ENCODE measurements around the gene GNAI2.
"Not testable (repeated sequence)": the region's sequence is repeated elsewhere in the genome, so short reads cannot be mapped to it uniquely, and the experiment has no call there.

Gene GNAI2

DNA sequence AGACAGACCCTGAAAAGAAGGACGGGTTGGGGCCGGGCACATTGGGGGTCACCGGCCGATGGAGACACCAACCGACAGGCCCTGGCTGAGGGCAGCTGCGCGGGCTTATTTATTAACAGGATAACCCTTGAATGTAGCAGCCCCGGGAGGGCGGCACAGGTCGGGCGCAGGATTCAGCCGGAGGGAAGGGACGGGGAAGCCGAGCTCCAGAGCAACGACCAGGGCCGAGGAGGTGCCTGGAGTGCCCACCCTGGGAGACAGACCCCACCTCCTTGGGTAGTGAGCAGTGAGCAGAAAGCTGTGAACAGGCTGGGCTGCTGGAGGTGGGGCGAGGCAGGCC is 40.7 kb downstream of the GNAI2 start:
- DNase-seq (ENCODE audit: low read depth in 2 of 2), result no peak

GRCh38 chr3:50278123-50278879 is 42.3 kb downstream of the GNAI2 start:
- DNase-seq (ENCODE audit: low read depth in 2 of 2), result no peak

DNA sequence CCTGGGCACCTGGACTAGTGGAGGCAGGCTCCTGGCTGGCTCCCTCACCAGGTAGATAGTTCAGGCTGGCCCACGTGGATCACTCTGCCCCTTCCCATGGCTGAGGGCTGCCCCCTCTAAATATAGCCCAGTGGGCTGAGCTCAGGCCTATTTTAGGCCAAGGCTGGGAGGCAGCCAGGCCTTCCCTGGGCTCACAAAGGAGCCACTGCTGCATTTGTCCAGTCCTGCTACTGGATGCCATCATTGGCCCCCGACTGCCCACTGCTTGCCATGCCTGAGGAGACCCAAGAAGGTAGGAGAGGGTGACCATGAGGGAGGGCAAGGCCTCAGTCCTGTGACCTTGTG is 42.8 kb downstream of the GNAI2 start, which contains the start of gene LSMEM2:
LSMEM2 (plus strand) TSS at position 208 of the 345 bp plus-strand sequence; CDS start at position 235, 27 bp downstream.
- no peak for DNase-seq (ENCODE audit: low read depth in 2 of 2)

DNA sequence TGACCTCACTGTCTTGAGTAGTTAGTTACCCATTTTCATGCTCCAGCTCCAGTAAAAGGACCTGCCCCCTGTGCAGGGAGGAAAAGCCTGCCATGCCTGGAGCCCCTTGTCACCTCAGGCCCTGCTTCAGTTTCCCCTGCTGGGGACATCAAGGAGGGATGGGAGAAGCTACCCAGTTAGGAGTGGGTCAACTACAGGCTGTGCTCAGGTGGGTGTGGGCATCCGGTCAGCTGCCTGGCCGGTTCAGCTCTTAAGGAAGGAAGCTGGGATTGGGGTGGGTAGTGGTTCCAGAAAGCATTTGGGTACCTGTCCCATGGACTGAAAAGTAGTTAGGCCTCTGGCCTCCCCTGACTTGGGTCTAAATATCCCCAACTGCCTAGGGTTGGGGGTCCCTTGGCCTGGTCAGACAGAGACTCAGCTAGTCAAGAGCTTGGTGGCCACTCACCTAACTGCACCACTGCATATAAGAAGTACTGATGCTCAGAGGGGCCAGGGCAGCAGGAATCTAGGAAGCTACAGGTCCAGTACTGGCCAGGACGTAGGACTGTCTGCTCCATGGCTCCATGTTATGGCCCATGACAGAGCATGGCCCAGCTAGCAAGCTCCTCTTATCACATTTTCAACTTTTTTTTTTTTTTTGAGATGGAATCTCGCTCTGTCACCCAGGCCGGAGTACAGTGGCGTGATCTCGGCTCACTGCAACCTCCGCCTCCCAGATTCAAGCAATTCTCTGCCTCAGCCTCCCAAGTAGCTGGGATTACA is 43.4 kb downstream of the GNAI2 start:
- DNase-seq (ENCODE audit: low read depth in 2 of 2), result no peak

GRCh38 chr3:50284121-50284520 is 48.1 kb downstream of the GNAI2 start:
- DNase-seq (ENCODE audit: low read depth in 2 of 2), result not testable (repeated sequence)

DNA sequence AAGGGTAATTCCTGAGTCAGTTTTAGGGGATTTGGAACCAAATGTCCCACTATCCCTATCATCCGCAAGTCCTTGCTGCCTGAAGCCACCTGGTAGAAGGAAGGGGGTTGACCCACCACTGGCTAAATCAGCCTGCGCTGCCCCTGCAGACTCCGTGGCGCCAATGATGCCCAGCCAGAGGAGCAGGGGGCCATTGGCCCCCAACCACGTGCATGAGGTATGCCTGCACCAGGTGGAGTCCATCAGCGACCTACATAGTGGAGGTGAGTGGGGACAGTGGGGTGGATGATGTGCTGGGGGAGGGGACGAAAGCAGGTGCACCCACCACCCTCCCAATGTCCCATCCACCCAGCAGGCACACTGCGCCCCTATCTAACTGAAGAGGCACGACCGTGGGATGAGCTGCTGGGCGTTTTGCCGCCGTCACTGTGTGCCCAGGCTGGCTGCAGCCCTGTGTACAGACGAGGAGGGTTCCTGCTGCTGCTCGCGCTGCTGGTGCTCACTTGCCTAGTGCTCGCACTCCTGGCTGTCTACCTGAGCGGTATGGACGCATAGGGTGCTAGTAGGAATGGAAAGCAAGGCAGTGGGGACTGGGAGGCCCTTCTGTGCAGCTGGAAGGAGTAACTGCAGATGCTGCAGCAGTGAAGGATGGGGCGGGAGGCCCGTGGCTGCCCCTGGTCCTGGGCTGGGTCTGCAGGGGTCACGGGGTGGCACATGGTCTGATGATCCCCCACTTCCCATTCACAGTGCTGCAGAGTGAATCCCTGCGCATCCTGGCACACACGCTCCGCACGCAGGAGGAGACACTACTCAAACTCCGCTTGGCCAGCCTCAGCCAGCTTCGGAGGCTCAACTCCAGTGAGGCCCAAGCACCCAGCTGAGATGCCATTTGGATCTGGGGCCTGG is 50.6 kb downstream of the GNAI2 start:
- DNase-seq (ENCODE audit: low read depth in 2 of 2), result no peak

- DNase-seq (ENCODE audit: low read depth in 2 of 2), result no peak
These were observed 51.3 kb downstream of the GNAI2 start for GRCh38 chr3:50287262-50287661.

DNA sequence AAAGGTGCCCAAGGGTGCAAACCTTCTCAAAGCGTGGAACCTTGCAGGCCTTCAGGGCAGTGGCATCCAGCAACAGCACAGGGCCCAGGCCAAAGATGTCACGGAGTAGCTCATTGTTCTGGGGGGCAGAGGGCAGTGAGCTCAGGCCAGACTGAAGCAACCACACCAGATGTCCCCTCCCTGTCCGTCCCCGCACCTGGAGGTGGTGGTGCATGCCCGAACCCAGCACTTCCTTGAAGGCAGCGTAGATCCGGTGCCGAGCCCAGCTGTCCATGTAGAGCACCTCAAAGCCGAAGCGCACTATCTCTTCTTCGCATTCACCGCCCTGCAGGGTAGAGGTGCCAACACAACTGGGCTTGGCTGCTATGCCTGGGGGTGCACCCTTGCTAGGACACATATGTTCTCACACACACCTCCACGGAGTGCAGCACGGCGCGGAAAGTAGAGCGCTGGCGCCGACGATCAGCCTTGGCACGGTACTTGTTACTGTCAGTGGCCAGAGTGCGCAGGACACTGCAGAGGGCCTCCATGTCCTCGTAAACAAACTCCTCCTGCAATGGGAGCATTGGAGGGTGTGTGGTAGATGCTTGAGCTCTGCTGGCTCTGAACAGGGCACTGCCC is 52.5 kb downstream of the GNAI2 start:
- no peak for DNase-seq (ENCODE audit: low read depth in 2 of 2)

GRCh38 chr3:50289130-50289529 is 53.1 kb downstream of the GNAI2 start:
- no peak for DNase-seq (ENCODE audit: low read depth in 2 of 2)

DNA sequence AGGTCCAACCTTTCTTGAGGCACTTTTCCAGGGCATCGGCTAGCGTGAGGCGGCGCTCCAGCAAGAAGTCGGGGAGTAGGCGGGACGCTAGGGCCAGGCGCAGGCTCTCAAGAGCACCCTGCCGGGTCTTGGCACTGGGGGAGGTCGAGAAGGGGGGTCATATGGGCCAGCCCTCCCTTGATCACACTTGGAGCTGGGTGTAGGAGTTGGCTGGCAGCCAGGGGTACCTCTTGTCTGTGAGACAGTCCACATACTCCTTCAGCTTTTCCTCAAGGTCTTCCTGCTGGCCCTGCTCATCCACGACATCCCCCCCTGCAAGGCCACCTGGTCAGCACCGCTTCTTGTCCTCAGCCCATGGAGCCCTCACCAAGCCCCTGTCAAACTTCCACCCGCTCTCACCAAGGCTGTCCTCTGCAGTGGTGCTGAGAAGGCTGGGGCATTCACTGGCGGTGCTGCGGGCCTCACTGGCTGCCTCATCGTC is 54.2 kb downstream of the GNAI2 start:
- no peak for DNase-seq (ENCODE audit: low read depth in 2 of 2)

GRCh38 chr3:50292159-50293078 is 56.4 kb downstream of the GNAI2 start, which contains the start of gene IFRD2:
Gene IFRD2, minus strand, starts transcription at chr3:50292429. Its CDS starts 155 bp downstream, at chr3:50292274.
- DNase-seq (ENCODE audit: low read depth in 2 of 2), result peak; percentile 90 to 93

DNA sequence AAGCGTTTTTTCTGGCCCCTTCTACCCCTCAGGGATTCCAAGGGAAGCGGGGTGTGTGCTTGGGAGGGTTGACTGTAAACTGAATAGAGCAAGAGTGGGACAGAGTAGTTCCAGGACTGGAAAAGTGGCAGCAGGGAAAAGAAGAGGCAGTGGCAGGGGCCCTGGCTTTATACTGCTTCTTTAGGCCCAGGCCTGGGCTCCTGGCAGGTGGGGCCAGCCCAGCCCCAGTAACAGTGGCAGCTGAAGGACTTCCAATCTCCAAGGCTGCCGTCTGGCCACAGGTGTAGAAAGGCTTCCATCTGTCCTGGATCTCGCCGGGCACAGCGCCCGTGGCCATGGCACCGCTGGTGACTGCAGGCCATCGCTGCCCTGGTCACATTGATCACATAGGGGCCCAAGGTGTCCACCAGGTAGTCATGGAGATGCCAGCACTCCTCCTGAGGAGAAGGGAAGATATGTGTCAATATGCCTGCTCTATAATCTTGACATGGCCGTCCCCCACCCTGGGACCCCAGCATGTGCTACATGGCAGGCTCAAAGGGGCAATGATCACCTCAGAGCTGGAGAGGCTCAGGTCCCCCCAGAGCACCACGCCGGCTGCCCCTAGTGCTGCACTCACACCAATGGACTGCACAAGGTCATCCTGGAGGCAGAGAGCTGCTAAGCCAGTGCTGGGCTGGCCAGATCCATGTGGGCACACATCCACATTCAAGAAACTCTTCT is 57.2 kb downstream of the GNAI2 start:
- DNase-seq (ENCODE audit: low read depth in 2 of 2), result no peak

DNA sequence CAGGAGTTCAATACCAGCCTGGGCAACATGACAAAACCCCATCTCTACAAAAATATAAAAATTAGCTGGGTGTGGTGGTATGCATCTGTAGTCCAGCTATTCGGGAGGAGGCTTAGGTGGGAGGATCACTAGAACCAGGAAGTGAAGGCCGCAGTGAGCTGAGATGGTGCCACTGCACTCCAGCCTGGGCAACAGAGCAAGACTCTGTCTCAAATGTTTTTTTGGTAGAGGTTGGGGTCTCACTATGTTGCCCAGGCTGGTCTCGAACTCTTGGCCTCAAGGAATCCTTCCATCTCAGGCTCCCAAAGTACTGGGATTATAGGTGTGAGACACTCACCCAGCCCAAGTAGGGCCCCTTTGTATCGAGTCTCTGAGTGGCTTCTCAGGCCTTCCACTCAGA is 58.1 kb downstream of the GNAI2 start:
- DNase-seq (ENCODE audit: low read depth in 2 of 2), result no peak

DNA sequence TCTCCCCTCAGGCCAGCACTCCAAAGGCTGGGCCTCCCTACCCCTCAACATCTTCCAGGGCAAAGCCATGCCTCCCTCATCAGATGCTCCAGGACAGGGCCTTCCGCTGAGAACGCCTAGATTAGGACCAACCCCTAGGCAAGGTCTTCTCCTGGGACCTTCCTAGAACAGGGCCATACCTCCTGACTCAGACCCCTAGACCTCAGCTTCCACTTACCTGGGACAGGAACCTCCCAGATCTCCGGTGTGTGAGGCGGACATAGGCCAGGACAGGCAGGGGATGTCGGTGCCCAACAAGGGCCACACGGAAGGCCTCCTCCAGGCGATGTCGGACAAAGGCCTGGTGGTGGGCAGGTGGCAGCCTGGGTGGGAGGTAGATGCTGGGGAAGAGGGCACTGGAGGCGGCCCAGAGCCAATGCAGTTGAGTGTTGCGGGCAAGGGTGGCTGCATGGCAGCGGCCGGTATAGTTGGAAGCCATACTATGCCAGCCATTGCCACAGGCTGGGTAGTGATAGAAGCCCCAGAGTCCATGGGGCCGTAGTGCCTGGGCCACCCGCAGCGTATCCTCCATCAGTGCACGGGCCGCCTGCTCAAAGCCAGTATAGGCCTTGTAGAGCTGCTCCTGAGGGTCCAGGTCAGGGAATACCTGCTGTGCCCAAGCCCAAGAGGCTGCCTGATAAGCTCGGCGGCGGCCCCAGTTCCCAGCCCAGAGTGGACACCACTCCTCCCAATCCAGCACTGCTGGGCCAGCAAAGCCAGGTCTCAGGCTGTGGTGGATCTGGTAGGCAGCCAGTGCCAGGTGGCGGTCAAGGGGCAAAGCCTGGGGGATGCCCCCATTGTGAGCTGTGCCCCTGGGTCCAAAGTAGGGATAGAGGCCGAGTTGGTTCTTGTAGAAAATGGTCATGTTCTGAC is 58.7 kb downstream of the GNAI2 start:
- DNase-seq (ENCODE audit: low read depth in 2 of 2), result no peak

DNA sequence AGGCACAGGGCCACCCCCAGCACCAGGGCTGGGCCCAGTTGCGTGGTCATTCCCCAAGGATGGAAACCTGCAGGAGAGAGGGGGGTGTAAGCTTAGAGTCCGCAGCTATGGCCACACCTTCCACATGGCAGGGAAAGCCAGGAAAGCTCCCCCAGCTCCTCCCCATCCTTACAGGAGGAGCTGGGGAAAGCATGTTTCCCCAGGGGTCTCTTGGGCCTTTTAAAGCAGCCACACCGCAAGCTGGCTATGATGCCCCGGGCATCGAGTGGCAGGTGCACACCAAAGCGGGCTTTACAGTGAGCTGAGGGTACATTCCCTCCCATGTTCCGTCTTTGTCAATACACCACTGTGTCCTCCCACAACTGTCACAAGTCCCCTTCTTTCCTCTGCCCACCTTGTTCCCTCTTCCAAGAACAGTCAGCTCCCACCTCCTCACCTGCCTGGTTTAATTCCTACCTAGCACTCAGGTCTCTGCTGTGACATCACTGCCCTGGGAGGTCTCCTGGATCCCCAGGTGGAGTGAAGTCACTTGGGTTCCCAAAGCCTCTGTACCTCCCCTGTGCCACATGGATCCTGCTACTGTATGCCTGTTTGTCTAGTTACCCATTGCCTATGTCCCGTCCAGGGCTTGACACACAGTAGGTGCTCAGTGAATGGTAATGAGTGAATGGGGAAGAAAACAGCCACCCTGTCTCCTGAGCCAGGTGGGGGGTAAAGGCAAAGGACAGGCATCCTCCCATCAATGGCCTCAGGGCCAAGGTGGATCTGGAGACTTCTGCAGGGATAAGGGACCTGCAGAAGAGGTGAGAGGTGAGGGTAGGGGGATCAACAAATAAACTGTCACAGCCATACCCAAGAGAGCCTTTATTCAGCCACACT is 59.8 kb downstream of the GNAI2 start:
- DNase-seq (ENCODE audit: low read depth in 2 of 2), result no peak

DNA sequence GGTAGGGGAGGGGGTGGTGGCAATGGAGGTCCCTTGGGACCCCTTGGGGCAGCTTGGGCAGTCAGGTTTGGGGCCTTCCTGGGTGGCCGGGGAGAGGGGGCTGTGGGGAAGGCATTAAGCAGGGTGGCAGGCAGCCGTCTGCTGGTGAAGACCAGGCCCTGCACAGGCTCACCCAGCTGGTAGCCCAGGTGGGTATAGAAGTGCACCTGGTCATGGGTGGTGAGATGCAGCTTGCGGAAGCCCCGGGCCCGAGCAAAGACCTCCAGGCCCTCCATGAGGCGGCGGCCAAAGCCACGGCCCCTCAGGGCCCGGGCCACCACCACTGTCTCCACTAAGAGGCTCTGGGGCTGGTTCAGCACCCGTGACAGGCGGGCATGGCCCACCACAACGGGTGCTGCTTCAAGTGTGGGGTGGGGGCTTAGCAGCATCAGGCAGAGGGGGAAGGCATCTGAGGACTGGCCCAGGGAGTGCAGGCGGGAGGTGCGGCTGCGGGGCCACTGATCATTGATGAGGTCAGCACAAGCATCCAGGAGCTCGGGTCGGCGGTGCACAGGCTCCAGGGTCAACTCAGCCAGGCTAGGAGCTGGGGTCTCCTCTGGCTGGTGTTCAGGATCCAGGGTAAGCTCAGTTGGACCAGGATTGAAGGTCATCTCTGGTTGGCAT is 60.8 kb downstream of the GNAI2 start:
- DNase-seq (ENCODE audit: low read depth in 2 of 2), result no peak

DNA sequence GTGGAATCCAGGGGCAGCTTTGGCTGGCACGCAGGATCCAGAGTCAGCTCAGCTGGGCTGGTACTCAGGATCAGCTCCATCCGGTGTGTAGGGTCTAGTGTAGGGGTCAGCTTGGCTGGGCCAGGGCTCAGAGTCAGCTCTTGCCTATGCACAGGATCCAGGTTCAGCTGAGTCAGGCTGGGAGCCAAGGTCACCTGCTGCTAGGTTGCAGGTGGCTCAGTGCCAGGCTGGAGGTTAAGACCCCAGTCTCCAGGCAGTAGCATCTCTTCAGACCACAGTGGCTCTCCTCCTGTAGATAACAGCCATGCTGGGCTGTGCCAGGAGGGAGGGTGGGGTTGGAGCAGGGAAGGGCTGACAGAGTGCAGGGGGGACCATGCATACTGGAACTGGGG is 61.4 kb downstream of the GNAI2 start:
- DNase-seq (ENCODE audit: low read depth in 2 of 2), result no peak
